ENCODE measurements around the gene TNRC6C. TPM values are rescaled to one million over a fixed set of nuclear protein-coding genes. Genes with fewer than 3 reads are reported as not detected.

The TNRC6C gene
- total RNA-seq, 3 donors from 2014 or later (not counting 1 experiment from before 2014, with no cell fraction given) = 74.3 to 100 (median 76.3) TPM

DNA sequence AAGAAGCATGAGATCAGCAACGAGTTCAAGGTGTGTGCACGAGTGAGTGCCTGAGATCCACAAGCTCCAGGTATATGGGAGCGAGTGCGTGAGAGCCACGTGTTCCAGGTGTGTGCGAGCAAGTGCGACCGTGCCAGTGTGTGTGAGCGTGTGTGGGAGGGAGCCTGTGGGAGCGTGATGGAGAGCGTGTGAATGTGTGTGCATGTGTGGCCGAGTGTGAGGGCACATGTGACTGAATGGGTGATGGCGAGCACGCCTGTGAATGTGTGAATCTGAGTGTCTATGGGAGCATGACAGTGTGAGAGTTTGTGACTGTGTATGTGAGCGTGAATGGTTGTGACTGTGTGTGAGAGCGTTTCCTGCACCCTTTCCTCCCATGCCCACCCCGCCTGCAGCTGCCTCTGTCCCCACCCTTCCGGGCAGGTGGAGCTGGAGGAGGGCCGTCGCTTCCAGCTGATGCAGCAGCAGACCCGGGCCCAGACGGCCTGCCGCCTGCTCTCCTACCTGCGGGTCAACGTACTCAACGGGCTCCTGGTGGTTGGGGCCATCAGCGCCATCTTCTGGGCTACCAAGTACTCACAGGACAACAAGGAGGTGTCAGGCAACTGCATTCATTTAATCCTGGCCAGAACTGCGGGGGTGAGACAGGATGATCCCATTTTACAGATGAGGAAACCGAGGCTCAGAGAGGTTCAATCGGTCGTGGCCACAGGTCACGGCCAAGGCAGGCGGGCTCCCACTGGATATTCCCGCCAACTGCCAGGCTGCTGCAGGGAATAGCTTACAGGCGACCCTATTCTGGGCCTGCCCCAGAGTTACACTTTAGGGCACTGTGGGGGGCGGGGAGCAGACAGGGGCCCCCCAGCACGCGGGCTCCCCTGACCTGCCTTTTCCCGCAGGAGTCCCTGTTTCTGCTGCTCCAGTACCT lies 175.7 kb downstream of the TNRC6C start:
- TF ChIP-seq, protein P1, sequence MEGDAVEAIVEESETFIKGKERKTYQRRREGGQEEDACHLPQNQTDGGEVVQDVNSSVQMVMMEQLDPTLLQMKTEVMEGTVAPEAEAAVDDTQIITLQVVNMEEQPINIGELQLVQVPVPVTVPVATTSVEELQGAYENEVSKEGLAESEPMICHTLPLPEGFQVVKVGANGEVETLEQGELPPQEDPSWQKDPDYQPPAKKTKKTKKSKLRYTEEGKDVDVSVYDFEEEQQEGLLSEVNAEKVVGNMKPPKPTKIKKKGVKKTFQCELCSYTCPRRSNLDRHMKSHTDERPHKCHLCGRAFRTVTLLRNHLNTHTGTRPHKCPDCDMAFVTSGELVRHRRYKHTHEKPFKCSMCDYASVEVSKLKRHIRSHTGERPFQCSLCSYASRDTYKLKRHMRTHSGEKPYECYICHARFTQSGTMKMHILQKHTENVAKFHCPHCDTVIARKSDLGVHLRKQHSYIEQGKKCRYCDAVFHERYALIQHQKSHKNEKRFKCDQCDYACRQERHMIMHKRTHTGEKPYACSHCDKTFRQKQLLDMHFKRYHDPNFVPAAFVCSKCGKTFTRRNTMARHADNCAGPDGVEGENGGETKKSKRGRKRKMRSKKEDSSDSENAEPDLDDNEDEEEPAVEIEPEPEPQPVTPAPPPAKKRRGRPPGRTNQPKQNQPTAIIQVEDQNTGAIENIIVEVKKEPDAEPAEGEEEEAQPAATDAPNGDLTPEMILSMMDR (IDR thresholded peaks at IDR 0.05) = peak; percentile 65
- H3K36me3 Mint-ChIP-seq = peaks cover 10% of the 10 kb centered on the region
- WGBS (ENCODE audit: insufficient coverage) = 32% methylated on average over 39 of the region's 39 CpGs
- H3K4me1 Mint-ChIP-seq = peaks cover 74 to 83% of the 10 kb centered on the region in 2 donors
- ATAC-seq (peak; percentile 32 to 48 (median 43)), DNase-seq (peak; percentile 70 to 92)
- H3K27me3 Mint-ChIP-seq (ENCODE audit: low read depth in 2 of 2) = no peaks in the 10 kb centered on the region
- peaks cover 85% of the 10 kb centered on the region for H3K4me1 ChIP-seq (ENCODE audit: control insufficient read depth, insufficient read depth, low read length)
- intact Hi-C loops (cut with micrococcal nuclease) = loop anchor here (1.0 to 5.0 kb wide), 2 partner anchors 22 to 1668 kb away; no protein-coding TSS in a partner anchor
- H3K4me3 ChIP-seq (ENCODE audit: low read length) = peak overlapping the region; percentile 12
- H3K27me3 ChIP-seq (ENCODE audit: control insufficient read depth, insufficient read depth, low read length) = no peaks in the 10 kb centered on the region
- H3K9me3 ChIP-seq (ENCODE audit: control insufficient read depth, insufficient read depth, low read length) = no peaks in the 10 kb centered on the region
- no peaks in the 10 kb centered on the region for H3K9me3 Mint-ChIP-seq
- H3K27ac ChIP-seq (ENCODE audit: low read length) = peak overlapping the region; percentile 72
- H3K27ac Mint-ChIP-seq = peak overlapping the region; percentile 83 to 99
- H3K36me3 ChIP-seq (ENCODE audit: control insufficient read depth, insufficient read depth, low read length) = peaks cover 52% of the 10 kb centered on the region
- H3K4me3 Mint-ChIP-seq = peak overlapping the region; percentile 59

DNA sequence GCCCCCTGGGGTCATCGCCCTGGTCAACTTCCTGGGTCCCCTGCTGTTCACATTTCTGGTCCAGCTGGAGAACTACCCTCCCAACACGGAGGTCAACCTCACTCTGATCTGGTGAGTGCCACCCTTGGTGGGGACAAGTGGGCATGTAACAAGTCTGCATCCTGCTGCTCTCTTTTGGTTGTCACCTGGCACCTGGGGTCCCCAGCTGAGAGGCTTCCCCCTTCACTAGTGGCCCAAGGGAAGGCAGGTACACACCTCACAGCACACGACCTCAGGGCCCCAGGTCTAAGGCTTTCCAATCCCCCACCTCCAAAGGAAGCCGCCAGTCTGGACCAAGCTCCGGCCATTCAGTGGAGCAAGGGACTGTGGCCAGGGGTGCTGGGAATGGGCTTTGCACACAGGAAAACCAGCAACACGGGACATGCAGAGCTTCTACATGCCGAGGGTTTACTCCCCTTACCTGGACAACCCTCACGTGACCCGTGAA lies 176.4 kb downstream of the TNRC6C start:
- Histone ChIP-seq H3K36me3 (ENCODE audit: control insufficient read depth, insufficient read depth, low read length) (peaks cover 53% of the 10 kb centered on the region), H3K27ac (ENCODE audit: low read length) (no peak overlapping the region), H3K9me3 (ENCODE audit: control insufficient read depth, insufficient read depth, low read length) (no peaks in the 10 kb centered on the region), H3K4me3 (ENCODE audit: low read length) (no peak overlapping the region), H3K27me3 (ENCODE audit: control insufficient read depth, insufficient read depth, low read length) (no peaks in the 10 kb centered on the region), H3K4me1 (ENCODE audit: control insufficient read depth, insufficient read depth, low read length) (peaks cover 84% of the 10 kb centered on the region)
- H3K9me3 Mint-ChIP-seq = no peaks in the 10 kb centered on the region
- peak in 1 of 2 donors; percentile 18 for DNase-seq
- H3K4me1 Mint-ChIP-seq = peaks cover 72 to 81% of the 10 kb centered on the region in 2 donors
- intact Hi-C loops (cut with micrococcal nuclease) = loop anchor here (1.0 to 5.0 kb wide), 2 partner anchors 23 to 1667 kb away; no protein-coding TSS in a partner anchor
- 85% methylated on average over 9 of the region's 9 CpGs for WGBS (ENCODE audit: insufficient coverage)
- TF ChIP-seq, protein P1 (IDR thresholded peaks at IDR 0.05) = no peak
- no peak overlapping the region for H3K4me3 Mint-ChIP-seq
- H3K27me3 Mint-ChIP-seq (ENCODE audit: low read depth in 2 of 2) = no peaks in the 10 kb centered on the region
- peak overlapping the region; percentile 83 to 99 for H3K27ac Mint-ChIP-seq
- peaks cover 10% of the 10 kb centered on the region for H3K36me3 Mint-ChIP-seq
- no peak for ATAC-seq

DNA sequence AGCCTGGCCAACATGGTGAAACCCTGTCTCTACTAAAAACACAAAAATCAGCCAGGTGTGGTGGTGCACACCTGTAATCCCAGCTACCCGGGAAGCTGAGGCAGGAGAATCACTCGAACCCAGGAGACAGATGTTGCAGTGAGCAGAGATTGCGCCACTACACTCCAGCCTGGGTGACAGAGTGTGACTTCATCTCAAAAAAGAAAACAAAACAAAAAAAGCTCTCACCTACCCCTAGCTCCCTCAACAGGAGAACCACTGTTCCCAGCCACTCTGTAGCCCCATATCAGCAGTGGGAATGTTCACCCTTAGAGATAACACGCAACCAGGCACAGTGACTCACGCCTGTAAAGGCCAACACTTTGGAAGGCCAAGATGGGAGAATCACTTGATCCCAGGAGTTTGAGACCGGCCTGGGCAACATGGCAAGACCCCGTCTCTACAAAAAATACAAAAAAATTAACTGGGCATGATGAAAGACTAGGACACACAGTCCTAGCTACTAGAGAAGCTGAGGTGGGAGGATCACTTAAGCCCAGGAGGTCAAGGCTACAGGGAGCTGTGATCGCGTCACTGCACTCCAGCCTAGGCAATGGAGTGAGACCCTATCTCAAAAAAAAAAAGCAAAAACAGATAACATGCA lies 177.5 kb downstream of the TNRC6C start:
- Histone ChIP-seq H3K4me3 (ENCODE audit: low read length) (no peak overlapping the region), H3K27me3 (ENCODE audit: control insufficient read depth, insufficient read depth, low read length) (no peaks in the 10 kb centered on the region), H3K27ac (ENCODE audit: low read length) (no peak overlapping the region), H3K36me3 (ENCODE audit: control insufficient read depth, insufficient read depth, low read length) (peaks cover 53% of the 10 kb centered on the region), H3K4me1 (ENCODE audit: control insufficient read depth, insufficient read depth, low read length) (peaks cover 84% of the 10 kb centered on the region), H3K9me3 (ENCODE audit: control insufficient read depth, insufficient read depth, low read length) (no peaks in the 10 kb centered on the region)
- TF ChIP-seq, protein P1 (IDR thresholded peaks at IDR 0.05) = no peak
- 93% methylated on average over 8 of the region's 9 CpGs for WGBS (ENCODE audit: insufficient coverage)
- Mint-ChIP-seq H3K9me3 (no peaks in the 10 kb centered on the region), H3K27ac (peak overlapping the region; percentile 71 to 74), H3K4me1 (peaks cover 74 to 78% of the 10 kb centered on the region in 2 donors), H3K4me3 (peak overlapping the region; percentile 53), H3K36me3 (peaks cover 10% of the 10 kb centered on the region), H3K27me3 (ENCODE audit: low read depth in 2 of 2) (no peaks in the 10 kb centered on the region)
- DNase-seq = peak in 1 of 2 donors; percentile 5
- ATAC-seq = no peak
- intact Hi-C loops (cut with micrococcal nuclease) = no loop called here
